Spleen (tissue), 7 donors: ENCODE data around the gene ANO2.

Experiments
- CTCF ChIP-seq, 11 experiments: fragments of 200-600 bp in 7 of 11; fragments of 450-650 bp in 4 of 11; sonication (generic) in 4 of 11; IDR thresholded peaks in 8 of 11; conservative IDR thresholded peaks in 3 of 11; 1 replicate in 7 of 11; 2 replicates in 4 of 11; pipeline versions ENCODE4 v1.4.0 to v1.8.0; 2016 to 2021; ENCODE audit warnings: antibody characterized with exemption in 11 of 11, inconsistent platforms in 4 of 11, mild to moderate bottlenecking in 1 of 11
- POLR2A ChIP-seq, 3 donors: fragments of 450-650 bp; IDR thresholded peaks; one replicate each; pipeline ENCODE4 v1.5.1; 2017; ENCODE audit warnings: antibody characterized with exemption in 3 of 3, mild to moderate bottlenecking in 1 of 3
- POLR2AphosphoS5 ChIP-seq, 3 donors: sonication (generic); formaldehyde crosslinking; IDR thresholded peaks; one replicate each; pipeline ENCODE4 v1.5.1; 2017; ENCODE audit warnings: antibody characterized with exemption in 3 of 3
- donor health status: DM: no; HTN: no; CAD: no; lungs with moderate emphysema.
- donor health status: DM: no; HTN: no; CAD: no.
- donor health status: DM: no; HTN: no; CAD: no.

- TF ChIP-seq CTCF (IDR thresholded peaks at IDR 0.05 in 8 of 11, conservative IDR thresholded peaks at IDR 0.05 in 3 of 11) (no peak), POLR2AphosphoS5 (IDR thresholded peaks at IDR 0.05) (no peak), POLR2A (IDR thresholded peaks at IDR 0.05) (no peak)
These were observed 1.9 kb upstream of the ANO2 start for GRCh38 chr12:5947006-5947405.
